ENCODE results near the gene ADARB2.
A peak's percentile ranks its signal among the peaks of the same experiment; 100 is the strongest.

Gene ADARB2

GRCh38 chr10:1706711-1707110, 30.6 kb downstream of the ADARB2 start:
- no peak overlapping the region for H2BK120ac ChIP-seq (ENCODE audit: low read depth, low read length)
- no peaks in the 10 kb centered on the region for H3K27me3 ChIP-seq (ENCODE audit: control insufficient read depth in 3 of 3, insufficient read depth in 3 of 3, low read depth in 1 of 3, low read length in 3 of 3)
- H3K4me3 ChIP-seq (ENCODE audit: low read length in 2 of 2), result no peak overlapping the region
- WGBS, 2 donors (ENCODE audit: extremely low coverage in 2 of 2, insufficient read length in 2 of 2, insufficient replicate concordance in 1 of 2), result no CpG with 5 or more reads among the region's 6 CpGs
- no peak overlapping the region for H3K4ac ChIP-seq (ENCODE audit: low read length)
- no peaks in the 10 kb centered on the region for H3K79me1 ChIP-seq (ENCODE audit: low read depth, low read length)
- no peaks in the 10 kb centered on the region for H3K4me1 ChIP-seq (ENCODE audit: control insufficient read depth in 2 of 2, insufficient read depth in 1 of 2, low read depth in 1 of 2, low read length in 2 of 2)
- no peak overlapping the region for H3K27ac ChIP-seq (replicated peaks; ENCODE audit: low read length)
- no peak overlapping the region for H3K18ac ChIP-seq (ENCODE audit: low read length)
- H3K4me2 ChIP-seq (ENCODE audit: insufficient read depth, low read length, poor library complexity, severe bottlenecking), result no peak overlapping the region
- H2AFZ ChIP-seq (ENCODE audit: low read length), result no peak overlapping the region
- no peak overlapping the region for H2BK12ac ChIP-seq (ENCODE audit: low read length)
- H3K23ac ChIP-seq (ENCODE audit: low read depth, low read length, poor library complexity), result no peak overlapping the region
- no peak overlapping the region for H3K14ac ChIP-seq (ENCODE audit: low read length)
- H2BK5ac ChIP-seq (ENCODE audit: low read length), result no peak overlapping the region
- no peak for DNase-seq (ENCODE audit: low spot score)
- no peak overlapping the region for H3K9ac ChIP-seq (ENCODE audit: low read depth, low read length, poor library complexity)
- no peaks in the 10 kb centered on the region for H3K36me3 ChIP-seq (replicated peaks in 1 of 2; ENCODE audit: control insufficient read depth in 2 of 2, insufficient read depth in 2 of 2, low read length in 2 of 2)
- H4K8ac ChIP-seq (ENCODE audit: low read depth, low read length), result no peak overlapping the region
- peaks cover 0 to 8% of the 10 kb centered on the region in 2 donors for H3K9me3 ChIP-seq (replicated peaks in 1 of 2; ENCODE audit: control insufficient read depth in 2 of 2, insufficient read depth in 1 of 2, low read depth in 1 of 2, low read length in 2 of 2)
- H2BK15ac ChIP-seq (ENCODE audit: low read length), result no peak overlapping the region
- no peak overlapping the region for H4K91ac ChIP-seq (ENCODE audit: low read depth, low read length, poor library complexity)
- H2AK5ac ChIP-seq (ENCODE audit: low read depth, low read length), result no peak overlapping the region

- no peak overlapping the region for H3K4me3 ChIP-seq (ENCODE audit: low read length in 2 of 2)
- H2AK5ac ChIP-seq (ENCODE audit: low read depth, low read length), result no peak overlapping the region
- no peak overlapping the region for H2BK15ac ChIP-seq (ENCODE audit: low read length)
- no peak for DNase-seq (ENCODE audit: low spot score)
- no peak overlapping the region for H3K18ac ChIP-seq (ENCODE audit: low read length)
- H3K23ac ChIP-seq (ENCODE audit: low read depth, low read length, poor library complexity), result no peak overlapping the region
- no peaks in the 10 kb centered on the region for H3K27me3 ChIP-seq (ENCODE audit: control insufficient read depth in 3 of 3, insufficient read depth in 3 of 3, low read depth in 1 of 3, low read length in 3 of 3)
- no peak overlapping the region for H3K9ac ChIP-seq (ENCODE audit: low read depth, low read length, poor library complexity)
- no peaks in the 10 kb centered on the region for H3K36me3 ChIP-seq (replicated peaks in 1 of 2; ENCODE audit: control insufficient read depth in 2 of 2, insufficient read depth in 2 of 2, low read length in 2 of 2)
- H3K27ac ChIP-seq (replicated peaks; ENCODE audit: low read length), result no peak overlapping the region
- no peak overlapping the region for H4K91ac ChIP-seq (ENCODE audit: low read depth, low read length, poor library complexity)
- no peak overlapping the region for H2BK120ac ChIP-seq (ENCODE audit: low read depth, low read length)
- no peak overlapping the region for H2AFZ ChIP-seq (ENCODE audit: low read length)
- H3K79me1 ChIP-seq (ENCODE audit: low read depth, low read length), result no peaks in the 10 kb centered on the region
- H3K9me3 ChIP-seq (replicated peaks in 1 of 2; ENCODE audit: control insufficient read depth in 2 of 2, insufficient read depth in 1 of 2, low read depth in 1 of 2, low read length in 2 of 2), result peaks cover 0 to 8% of the 10 kb centered on the region in 2 donors
- no peak overlapping the region for H2BK12ac ChIP-seq (ENCODE audit: low read length)
- no CpG with 5 or more reads among the region's 3 CpGs for WGBS, 2 donors (ENCODE audit: extremely low coverage in 2 of 2, insufficient read length in 2 of 2, insufficient replicate concordance in 1 of 2)
- H4K8ac ChIP-seq (ENCODE audit: low read depth, low read length), result no peak overlapping the region
- no peak overlapping the region for H3K4me2 ChIP-seq (ENCODE audit: insufficient read depth, low read length, poor library complexity, severe bottlenecking)
- no peak overlapping the region for H2BK5ac ChIP-seq (ENCODE audit: low read length)
- no peaks in the 10 kb centered on the region for H3K4me1 ChIP-seq (ENCODE audit: control insufficient read depth in 2 of 2, insufficient read depth in 1 of 2, low read depth in 1 of 2, low read length in 2 of 2)
- H3K4ac ChIP-seq (ENCODE audit: low read length), result no peak overlapping the region
- H3K14ac ChIP-seq (ENCODE audit: low read length), result no peak overlapping the region
These were observed 31.1 kb downstream of the ADARB2 start for GRCh38 chr10:1706256-1706655.

GRCh38 chr10:1698185-1698584, 39.1 kb downstream of the ADARB2 start:
- H2BK5ac ChIP-seq (ENCODE audit: low read length), result no peak overlapping the region
- no peak overlapping the region for H2AFZ ChIP-seq (ENCODE audit: low read length)
- H3K36me3 ChIP-seq (replicated peaks in 1 of 2; ENCODE audit: control insufficient read depth in 2 of 2, insufficient read depth in 2 of 2, low read length in 2 of 2), result no peaks in the 10 kb centered on the region
- no peak overlapping the region for H2AK5ac ChIP-seq (ENCODE audit: low read depth, low read length)
- no peak overlapping the region for H3K18ac ChIP-seq (ENCODE audit: low read length)
- H3K9me3 ChIP-seq (replicated peaks in 1 of 2; ENCODE audit: control insufficient read depth in 2 of 2, insufficient read depth in 1 of 2, low read depth in 1 of 2, low read length in 2 of 2), result peaks cover 0 to 7% of the 10 kb centered on the region in 2 donors
- no peak overlapping the region for H4K8ac ChIP-seq (ENCODE audit: low read depth, low read length)
- H3K27ac ChIP-seq (replicated peaks; ENCODE audit: low read length), result no peak overlapping the region
- H3K9ac ChIP-seq (ENCODE audit: low read depth, low read length, poor library complexity), result no peak overlapping the region
- WGBS, 2 donors (ENCODE audit: extremely low coverage in 2 of 2, insufficient read length in 2 of 2, insufficient replicate concordance in 1 of 2), result no CpG with 5 or more reads among the region's 8 CpGs
- H4K91ac ChIP-seq (ENCODE audit: low read depth, low read length, poor library complexity), result no peak overlapping the region
- DNase-seq (ENCODE audit: low spot score), result no peak
- no peak overlapping the region for H2BK120ac ChIP-seq (ENCODE audit: low read depth, low read length)
- H3K4me1 ChIP-seq (ENCODE audit: control insufficient read depth in 2 of 2, insufficient read depth in 1 of 2, low read depth in 1 of 2, low read length in 2 of 2), result no peaks in the 10 kb centered on the region
- no peak overlapping the region for H3K14ac ChIP-seq (ENCODE audit: low read length)
- H3K4ac ChIP-seq (ENCODE audit: low read length), result no peak overlapping the region
- H3K79me1 ChIP-seq (ENCODE audit: low read depth, low read length), result no peaks in the 10 kb centered on the region
- H2BK15ac ChIP-seq (ENCODE audit: low read length), result no peak overlapping the region
- no peak overlapping the region for H3K4me2 ChIP-seq (ENCODE audit: insufficient read depth, low read length, poor library complexity, severe bottlenecking)
- H3K27me3 ChIP-seq (ENCODE audit: control insufficient read depth in 3 of 3, insufficient read depth in 3 of 3, low read depth in 1 of 3, low read length in 3 of 3), result no peaks in the 10 kb centered on the region
- no peak overlapping the region for H3K23ac ChIP-seq (ENCODE audit: low read depth, low read length, poor library complexity)
- H3K4me3 ChIP-seq (ENCODE audit: low read length in 2 of 2), result no peak overlapping the region
- no peak overlapping the region for H2BK12ac ChIP-seq (ENCODE audit: low read length)

DNA sequence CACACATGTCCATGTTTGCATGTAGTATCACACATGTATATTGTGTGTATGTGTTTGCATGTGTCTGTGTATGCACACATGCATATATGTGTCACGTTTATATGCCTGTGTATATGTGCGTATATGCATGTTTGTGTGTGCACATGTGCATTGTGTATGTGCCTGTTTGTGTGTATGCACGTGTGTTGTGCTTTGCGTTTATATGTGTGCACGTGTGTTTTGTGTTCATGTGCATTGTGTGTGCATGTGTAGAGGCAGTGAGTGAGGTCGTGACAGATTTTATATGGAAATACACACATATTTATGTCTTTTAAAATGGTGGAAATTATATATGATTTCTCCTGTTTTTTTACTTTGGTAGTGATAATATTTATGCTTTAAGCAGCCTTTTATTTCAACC, 41.2 kb downstream of the ADARB2 start:
- H3K4me2 ChIP-seq (ENCODE audit: insufficient read depth, low read length, poor library complexity, severe bottlenecking), result no peak overlapping the region
- H4K91ac ChIP-seq (ENCODE audit: low read depth, low read length, poor library complexity), result no peak overlapping the region
- no peak overlapping the region for H4K8ac ChIP-seq (ENCODE audit: low read depth, low read length)
- H2BK120ac ChIP-seq (ENCODE audit: low read depth, low read length), result no peak overlapping the region
- H3K4me3 ChIP-seq (ENCODE audit: low read length in 2 of 2), result no peak overlapping the region
- H3K4me1 ChIP-seq (ENCODE audit: control insufficient read depth in 2 of 2, insufficient read depth in 1 of 2, low read depth in 1 of 2, low read length in 2 of 2), result no peaks in the 10 kb centered on the region
- H3K23ac ChIP-seq (ENCODE audit: low read depth, low read length, poor library complexity), result no peak overlapping the region
- no peaks in the 10 kb centered on the region for H3K79me1 ChIP-seq (ENCODE audit: low read depth, low read length)
- no peak overlapping the region for H3K18ac ChIP-seq (ENCODE audit: low read length)
- no peaks in the 10 kb centered on the region for H3K27me3 ChIP-seq (ENCODE audit: control insufficient read depth in 3 of 3, insufficient read depth in 3 of 3, low read depth in 1 of 3, low read length in 3 of 3)
- H2BK5ac ChIP-seq (ENCODE audit: low read length), result no peak overlapping the region
- H2AK5ac ChIP-seq (ENCODE audit: low read depth, low read length), result no peak overlapping the region
- no peak overlapping the region for H3K27ac ChIP-seq (replicated peaks; ENCODE audit: low read length)
- no CpG with 5 or more reads among the region's 6 CpGs for WGBS, 2 donors (ENCODE audit: extremely low coverage in 2 of 2, insufficient read length in 2 of 2, insufficient replicate concordance in 1 of 2)
- no peak for DNase-seq (ENCODE audit: low spot score)
- no peak overlapping the region for H3K4ac ChIP-seq (ENCODE audit: low read length)
- H2AFZ ChIP-seq (ENCODE audit: low read length), result no peak overlapping the region
- peak overlapping the region; percentile 74 for H3K9ac ChIP-seq (ENCODE audit: low read depth, low read length, poor library complexity)
- peaks cover 0 to 5% of the 10 kb centered on the region in 2 donors for H3K9me3 ChIP-seq (replicated peaks in 1 of 2; ENCODE audit: control insufficient read depth in 2 of 2, insufficient read depth in 1 of 2, low read depth in 1 of 2, low read length in 2 of 2)
- H3K36me3 ChIP-seq (replicated peaks in 1 of 2; ENCODE audit: control insufficient read depth in 2 of 2, insufficient read depth in 2 of 2, low read length in 2 of 2), result no peaks in the 10 kb centered on the region
- H2BK15ac ChIP-seq (ENCODE audit: low read length), result no peak overlapping the region
- H2BK12ac ChIP-seq (ENCODE audit: low read length), result no peak overlapping the region
- no peak overlapping the region for H3K14ac ChIP-seq (ENCODE audit: low read length)
